GM23338 (cell line): ENCODE data around the gene ITGB6. TPM values are rescaled to one million over a fixed set of nuclear protein-coding genes. Genes with fewer than 3 reads are reported as not detected.

Experiments used
- ATAC-seq: fragments of 200-7000 bp; cut with Tn5 transposase; 3 replicates; pipeline ENCODE4 v1.9.1; 2020
- DNase-seq: peaks from one replicate; pipeline ENCODE4 v3.0.0-alpha.2; 2015; ENCODE audit warnings: low spot score
- H2AFZ ChIP-seq: fragments of 200-600 bp; sonication (generic); 2 replicates; pipeline ENCODE4 v1.8.0; 2016; ENCODE audit warnings: antibody characterized with exemption, mild to moderate bottlenecking, moderate library complexity
- H3F3A ChIP-seq: fragments of 200-600 bp; sonication (generic); replicated peaks from 2 replicates; pipeline ENCODE4 v1.8.0; 2017; ENCODE audit warnings: antibody characterized with exemption, mixed run types, low read depth
- H3K27ac ChIP-seq: fragments of 200-600 bp; sonication (generic); 2 replicates; pipeline ENCODE4 v1.6.1; 2016; ENCODE audit warnings: low read depth
- H3K27me3 ChIP-seq: fragments of 200-600 bp; sonication (generic); 2 replicates; pipeline ENCODE4 v1.8.0; 2016; ENCODE audit warnings: mild to moderate bottlenecking, mixed run types, moderate library complexity; ENCODE audit not compliant: insufficient read depth
- H3K36me3 ChIP-seq: fragments of 200-600 bp; sonication (generic); 2 replicates; pipeline ENCODE4 v1.8.0; 2016; ENCODE audit warnings: mild to moderate bottlenecking; ENCODE audit not compliant: insufficient read depth
- H3K4me1 ChIP-seq: fragments of 200-600 bp; sonication (generic); 2 replicates; pipeline ENCODE4 v1.8.0; 2016; ENCODE audit warnings: mild to moderate bottlenecking, moderate library complexity; ENCODE audit not compliant: insufficient read depth
- H3K4me2 ChIP-seq: fragments of 200-600 bp; sonication (generic); 2 replicates; pipeline ENCODE4 v1.7.1; 2017; ENCODE audit warnings: mixed run types
- H3K4me3 ChIP-seq: fragments of 200-600 bp; sonication (generic); 2 replicates; pipeline ENCODE4 v1.6.1; 2016; ENCODE audit warnings: mixed run types
- H3K79me2 ChIP-seq: fragments of 200-600 bp; sonication (generic); replicated peaks from 2 replicates; pipeline ENCODE4 v1.8.0; 2017; ENCODE audit warnings: mild to moderate bottlenecking; ENCODE audit not compliant: insufficient read depth
- H3K9me2 ChIP-seq: fragments of 200-600 bp; sonication (generic); 2 replicates; pipeline ENCODE4 v1.8.0; 2017; ENCODE audit not compliant: insufficient read depth
- H4K20me1 ChIP-seq: fragments of 200-600 bp; sonication (generic); replicated peaks from 2 replicates; pipeline ENCODE4 v1.8.0; 2017; ENCODE audit warnings: mild to moderate bottlenecking; ENCODE audit not compliant: insufficient read depth
- H3K27ac Mint-ChIP-seq: 2 replicates; pipeline ENCODE4 v1.8.0; 2020; ENCODE audit warnings: inconsistent platforms, mild to moderate bottlenecking, moderate library complexity, mixed read lengths
- H3K27me3 Mint-ChIP-seq: 3 replicates; pipeline ENCODE4 v1.8.0; 2022; ENCODE audit warnings: low read depth, mild to moderate bottlenecking, moderate library complexity, mixed read lengths, inconsistent platforms; ENCODE audit not compliant: insufficient read depth, poor library complexity
- H3K36me3 Mint-ChIP-seq: 3 replicates; pipeline ENCODE4 v1.8.0; 2021; ENCODE audit warnings: low read depth, mild to moderate bottlenecking, inconsistent platforms, moderate library complexity, mixed read lengths
- H3K4me1 Mint-ChIP-seq: 3 replicates; pipeline ENCODE4 v1.8.0; 2020; ENCODE audit warnings: mild to moderate bottlenecking, inconsistent platforms, mixed read lengths
- H3K4me3 Mint-ChIP-seq: 3 replicates; pipeline ENCODE4 v1.8.0; 2021; ENCODE audit warnings: moderate library complexity, mild to moderate bottlenecking, inconsistent platforms, mixed read lengths
- H3K9me3 Mint-ChIP-seq: 3 replicates; pipeline ENCODE4 v1.8.0; 2020; ENCODE audit warnings: moderate library complexity, mild to moderate bottlenecking, inconsistent platforms, mixed read lengths
- CREB1 ChIP-seq: fragments of 250-450 bp; sonication (Bioruptor Pico); IDR thresholded peaks from 2 replicates; pipeline ENCODE4 v1.5.0; 2020; ENCODE audit warnings: low read depth, mild to moderate bottlenecking, moderate library complexity
- EZH2 ChIP-seq: fragments of 200-600 bp; sonication (generic); IDR thresholded peaks from one replicate; pipeline ENCODE4 v1.8.0; 2017; ENCODE audit warnings: antibody characterized with exemption, mild to moderate bottlenecking, low read depth; ENCODE audit not compliant: unreplicated experiment
- JUNB ChIP-seq: IDR thresholded peaks from one replicate; pipeline ENCODE4 v1.6.1; 2016; ENCODE audit warnings: antibody characterized with exemption; ENCODE audit not compliant: unreplicated experiment
- POLR2AphosphoS5 ChIP-seq: IDR thresholded peaks from 2 replicates; pipeline ENCODE4 v1.6.1; 2016; ENCODE audit warnings: antibody characterized with exemption, low read depth
- STAT1 ChIP-seq: IDR thresholded peaks from one replicate; pipeline ENCODE4 v1.6.1; 2016; ENCODE audit warnings: antibody characterized with exemption; ENCODE audit not compliant: unreplicated experiment
- ZNF114 ChIP-seq: fragments of 250-450 bp; sonication (Bioruptor Pico); IDR thresholded peaks from 2 replicates; pipeline ENCODE4 v1.5.0; 2020; ENCODE audit warnings: mild to moderate bottlenecking, moderate library complexity
- ZNF331 ChIP-seq: fragments of 250-450 bp; sonication (Bioruptor Pico); IDR thresholded peaks from 2 replicates; pipeline ENCODE4 v1.5.0; 2020; ENCODE audit warnings: low read depth, mild to moderate bottlenecking, moderate library complexity
- polyA plus RNA-seq: library from polyadenylated mRNA; unstranded; fragments of >200 nt; fragmentation: Nextera tagmentation; extraction: Ambion mirVana; gene quantifications from 2 replicates; pipeline ENCODE4 v1.2.1, GENCODE V29; 2016
- total RNA-seq: library from RNA; depleted of rRNA; stranded (reverse); fragments of >200 nt; shearing (Covaris generic); gene quantifications from 2 replicates; pipeline ENCODE4 v1.2.3, GENCODE V29; 2014
- TF ChIP-seq, protein P1 (sequence below), 2 experiments: fragments of 200-600 bp in 1 of 2; sonication (generic) in 1 of 2; conservative IDR thresholded peaks; 2 replicates each; pipeline versions ENCODE4 v1.5.1 to v1.6.1; 2016 to 2017; ENCODE audit warnings: antibody characterized with exemption in 2 of 2, low read depth in 2 of 2, mild to moderate bottlenecking in 2 of 2, moderate library complexity in 1 of 2
- TF ChIP-seq, protein P2 (sequence below): IDR thresholded peaks from 2 replicates; pipeline ENCODE4 v1.6.1; 2016; ENCODE audit warnings: antibody characterized with exemption

ITGB6 gene
- total and polyA plus RNA-seq, 2 experiments from 2014 or later: not detected

DNA sequence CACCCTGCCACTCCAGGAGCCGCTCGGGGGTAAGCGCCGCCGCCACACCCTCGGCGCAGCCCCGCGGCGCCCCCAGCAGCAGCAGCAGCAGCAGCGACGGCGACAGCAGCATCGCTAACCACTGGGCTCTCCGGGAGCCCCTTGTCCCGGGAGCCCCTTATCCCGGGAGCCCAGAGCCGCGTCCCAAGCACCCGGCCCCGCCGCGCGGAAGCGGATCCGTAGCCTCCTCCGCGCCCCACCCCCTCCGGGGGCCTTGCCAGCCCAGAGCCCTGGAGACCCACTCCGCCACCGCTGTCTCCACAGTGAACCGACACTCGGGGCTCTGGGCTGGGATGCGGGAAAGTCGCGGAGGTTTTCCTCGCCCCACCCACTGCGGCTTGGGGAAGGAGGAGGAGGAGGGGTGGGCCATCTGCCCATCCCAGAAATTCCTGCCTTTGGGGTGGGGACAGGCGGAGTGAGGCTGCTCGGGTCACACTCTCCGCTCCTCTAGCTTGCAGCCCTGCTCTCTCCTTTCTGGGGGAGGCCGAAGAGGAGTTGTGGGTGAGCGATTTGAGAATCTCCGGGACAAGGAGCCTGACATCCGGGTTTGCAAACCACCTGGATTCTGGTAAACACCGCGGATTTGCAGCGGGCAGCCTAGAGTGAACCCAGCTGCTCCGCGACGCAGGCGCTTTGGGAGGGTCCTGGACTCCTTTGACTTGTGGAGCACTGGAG lies 137.6 kb downstream of the ITGB6 start, which contains the start of gene PLA2R1:
Gene PLA2R1 (minus strand): TSS at position 324 of the 714 bp plus-strand sequence. CDS start 212 bp downstream, at position 112.
- peaks cover 23% of the 10 kb centered on the region for H3K27me3 Mint-ChIP-seq
- peak within 1 kb of the TSS; percentile 82 for H3K4me3 Mint-ChIP-seq
- H3K27me3 ChIP-seq: peaks cover 36% of the 10 kb centered on the region
- peaks cover 16% of the 10 kb centered on the region for H3K9me3 Mint-ChIP-seq
- TF ChIP-seq STAT1 (no peak), POLR2AphosphoS5 (peak; percentile 70), EZH2 (no peak), ZNF114 (no peak), JUNB (no peak)
- TF ChIP-seq, protein P1, sequence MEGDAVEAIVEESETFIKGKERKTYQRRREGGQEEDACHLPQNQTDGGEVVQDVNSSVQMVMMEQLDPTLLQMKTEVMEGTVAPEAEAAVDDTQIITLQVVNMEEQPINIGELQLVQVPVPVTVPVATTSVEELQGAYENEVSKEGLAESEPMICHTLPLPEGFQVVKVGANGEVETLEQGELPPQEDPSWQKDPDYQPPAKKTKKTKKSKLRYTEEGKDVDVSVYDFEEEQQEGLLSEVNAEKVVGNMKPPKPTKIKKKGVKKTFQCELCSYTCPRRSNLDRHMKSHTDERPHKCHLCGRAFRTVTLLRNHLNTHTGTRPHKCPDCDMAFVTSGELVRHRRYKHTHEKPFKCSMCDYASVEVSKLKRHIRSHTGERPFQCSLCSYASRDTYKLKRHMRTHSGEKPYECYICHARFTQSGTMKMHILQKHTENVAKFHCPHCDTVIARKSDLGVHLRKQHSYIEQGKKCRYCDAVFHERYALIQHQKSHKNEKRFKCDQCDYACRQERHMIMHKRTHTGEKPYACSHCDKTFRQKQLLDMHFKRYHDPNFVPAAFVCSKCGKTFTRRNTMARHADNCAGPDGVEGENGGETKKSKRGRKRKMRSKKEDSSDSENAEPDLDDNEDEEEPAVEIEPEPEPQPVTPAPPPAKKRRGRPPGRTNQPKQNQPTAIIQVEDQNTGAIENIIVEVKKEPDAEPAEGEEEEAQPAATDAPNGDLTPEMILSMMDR (conservative IDR thresholded peaks at IDR 0.05; ENCODE audit: low read depth in 2 of 2): 0 out of 4 replicates have a peak, but pooled peaks of 1 of the 2 experiments have one; percentile 1
- TF ChIP-seq, protein P2, sequence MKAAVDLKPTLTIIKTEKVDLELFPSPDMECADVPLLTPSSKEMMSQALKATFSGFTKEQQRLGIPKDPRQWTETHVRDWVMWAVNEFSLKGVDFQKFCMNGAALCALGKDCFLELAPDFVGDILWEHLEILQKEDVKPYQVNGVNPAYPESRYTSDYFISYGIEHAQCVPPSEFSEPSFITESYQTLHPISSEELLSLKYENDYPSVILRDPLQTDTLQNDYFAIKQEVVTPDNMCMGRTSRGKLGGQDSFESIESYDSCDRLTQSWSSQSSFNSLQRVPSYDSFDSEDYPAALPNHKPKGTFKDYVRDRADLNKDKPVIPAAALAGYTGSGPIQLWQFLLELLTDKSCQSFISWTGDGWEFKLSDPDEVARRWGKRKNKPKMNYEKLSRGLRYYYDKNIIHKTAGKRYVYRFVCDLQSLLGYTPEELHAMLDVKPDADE: no peak
- H3K79me2 ChIP-seq: no peaks in the 10 kb centered on the region
- H3K9me2 ChIP-seq: no peaks in the 10 kb centered on the region
- peak within 1 kb of the TSS; percentile 83 for H3K4me3 ChIP-seq
- peaks cover 15% of the 10 kb centered on the region for H3K36me3 Mint-ChIP-seq
- H3F3A ChIP-seq: 0 out of 2 replicates have a peak, but pooled peaks cover 4% of the 10 kb centered on the region
- H3K36me3 ChIP-seq: no peaks in the 10 kb centered on the region
- ATAC-seq (peak; percentile 87), DNase-seq (peak; percentile 76)
- H3K4me2 ChIP-seq: peak within 1 kb of the TSS; percentile 85
- no peak within 1 kb of the TSS for H3K27ac ChIP-seq
- H4K20me1 ChIP-seq: no peaks in the 10 kb centered on the region
- no peak within 1 kb of the TSS for H3K27ac Mint-ChIP-seq
- peak within 1 kb of the TSS; percentile 98 for H2AFZ ChIP-seq
- H3K4me1 Mint-ChIP-seq: peaks cover 10% of the 10 kb centered on the region
- H3K4me1 ChIP-seq: peaks cover 9% of the 10 kb centered on the region

DNA sequence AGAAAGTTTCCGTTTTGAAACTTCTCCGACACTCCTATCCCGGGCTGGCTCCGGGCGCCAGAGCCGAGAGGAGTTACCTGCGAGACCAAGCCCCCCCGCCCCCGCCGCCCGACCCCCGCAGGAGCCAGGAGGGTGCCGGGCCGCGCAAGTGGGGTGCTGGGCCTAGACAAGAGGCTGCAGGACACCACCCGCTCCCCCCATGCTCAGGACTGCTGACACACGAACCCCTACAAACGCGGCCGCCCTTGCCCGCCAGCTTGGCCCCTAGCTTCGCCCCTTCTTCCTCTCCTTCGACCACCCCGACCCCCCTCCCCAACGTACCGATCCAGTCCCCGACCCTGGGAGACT lies 138.2 kb downstream of the ITGB6 start:
- 0 out of 2 replicates have a peak, but pooled peaks cover 4% of the 10 kb centered on the region for H3F3A ChIP-seq
- no peak overlapping the region for H3K27ac ChIP-seq
- DNase-seq: peak; percentile 41
- TF ChIP-seq STAT1 (no peak), CREB1 (no peak), ZNF331 (no peak)
- Mint-ChIP-seq H3K36me3 (peaks cover 15% of the 10 kb centered on the region), H3K27me3 (peaks cover 23% of the 10 kb centered on the region), H3K9me3 (peaks cover 13% of the 10 kb centered on the region), H3K4me1 (peaks cover 13% of the 10 kb centered on the region), H3K4me3 (peak overlapping the region; percentile 82; the same call in 2 of the 3 replicates), H3K27ac (no peak overlapping the region)
- H3K79me2 ChIP-seq: no peaks in the 10 kb centered on the region
- H4K20me1 ChIP-seq: no peaks in the 10 kb centered on the region
- no peaks in the 10 kb centered on the region; the same call in 1 of the 2 replicates for H3K36me3 ChIP-seq
- no peaks in the 10 kb centered on the region for H3K9me2 ChIP-seq
- peak overlapping the region; percentile 83 for H3K4me3 ChIP-seq
- H3K4me2 ChIP-seq: peak overlapping the region; percentile 85
- H2AFZ ChIP-seq: peak overlapping the region; percentile 98
- ATAC-seq: peak; percentile 25
- H3K4me1 ChIP-seq: peaks cover 9% of the 10 kb centered on the region
- peaks cover 36% of the 10 kb centered on the region for H3K27me3 ChIP-seq
